SK-N-SH (cell line): Measurements from ENCODE around the gene LYPD5. TPM values are rescaled to one million over a fixed set of nuclear protein-coding genes. Genes with fewer than 3 reads are reported as not detected.

Source experiments
- CTCF ChIA-PET: fragments of 300-600, 350-600 bp; formaldehyde crosslinking; extraction: SDS; loops from one replicate; lab custom pipeline; 2021; lab: Yijun Ruan, JAX
- POLR2A ChIA-PET: fragments of 350-600 bp; sonication (Branson Sonifier 250); formaldehyde crosslinking; extraction: SDS; loops from one replicate; lab custom pipeline; 2020; ENCODE audit warnings: antibody characterized with exemption, inconsistent platforms; lab: Yijun Ruan, JAX
- DNase-seq: peaks from one replicate; pipeline ENCODE4 v3.0.0; 2012
- H2AFZ ChIP-seq: fragments of 200-600 bp; sonication (generic); 2 replicates; pipeline ENCODE4 v1.8.1; 2016; ENCODE audit warnings: antibody characterized with exemption, mild to moderate bottlenecking, low read depth
- H3F3A ChIP-seq: fragments of 200-600 bp; sonication (generic); replicated peaks from 2 replicates; pipeline ENCODE3; 2016; ENCODE audit warnings: antibody characterized with exemption, mild to moderate bottlenecking; ENCODE audit not compliant: insufficient read depth
- H3K27ac ChIP-seq, 2 experiments: fragments of 200-500 bp in 1 of 2; fragments of 200-600 bp in 1 of 2; sonication (Bioruptor generic) in 1 of 2; sonication (generic), shearing (Covaris generic) in 1 of 2; 2 replicates each; pipeline versions ENCODE4 v1.5.1 to v1.6.1; 2014 to 2016; ENCODE audit warnings: low read depth in 2 of 2, inconsistent platforms in 1 of 2, low read length in 1 of 2, mild to moderate bottlenecking in 1 of 2, mixed read lengths in 1 of 2
- H3K27me3 ChIP-seq: fragments of 200-600 bp; sonication (generic), shearing (Covaris generic); 2 replicates; pipeline ENCODE4 v1.6.1; 2016; ENCODE audit warnings: mixed run types; ENCODE audit not compliant: insufficient read depth
- H3K36me3 ChIP-seq, 2 experiments: fragments of 200-500 bp in 1 of 2; fragments of 200-600 bp in 1 of 2; sonication (Bioruptor generic) in 1 of 2; sonication (generic) in 1 of 2; replicated peaks in 1 of 2; 2 replicates each; pipeline versions ENCODE3 to v1.5.1; 2014 to 2016; ENCODE audit warnings: low read length in 1 of 2, mild to moderate bottlenecking in 1 of 2; ENCODE audit not compliant: insufficient read depth in 2 of 2, control insufficient read depth in 1 of 2
- H3K4me1 ChIP-seq, 2 experiments: fragments of 200-500 bp in 1 of 2; fragments of 200-600 bp in 1 of 2; sonication (Bioruptor generic) in 1 of 2; sonication (generic), shearing (Covaris generic) in 1 of 2; 2 replicates each; pipeline versions ENCODE4 v1.5.1 to v1.6.1; 2014 to 2016; ENCODE audit warnings: low read depth in 1 of 2, low read length in 1 of 2, mixed run types in 1 of 2; ENCODE audit not compliant: insufficient read depth in 2 of 2, control insufficient read depth in 1 of 2
- H3K4me2 ChIP-seq: fragments of 200-600 bp; sonication (generic), shearing (Covaris generic); 2 replicates; pipeline ENCODE4 v1.6.1; 2017; ENCODE audit warnings: mixed run types
- H3K4me3 ChIP-seq, 2 experiments: fragments of 200-500 bp in 1 of 2; fragments of 200-600 bp in 1 of 2; sonication (Bioruptor generic) in 1 of 2; sonication (generic), shearing (Covaris generic) in 1 of 2; 2 replicates each; pipeline versions ENCODE4 v1.5.1 to v1.8.1; 2014 to 2016; ENCODE audit warnings: low read depth in 2 of 2, inconsistent platforms in 1 of 2, low read length in 1 of 2, mild to moderate bottlenecking in 1 of 2, mixed read lengths in 1 of 2, moderate library complexity in 1 of 2
- H3K79me2 ChIP-seq: fragments of 200-600 bp; sonication (generic); 2 replicates; pipeline ENCODE4 v1.8.1; 2017; ENCODE audit warnings: mild to moderate bottlenecking; ENCODE audit not compliant: insufficient read depth
- H3K9ac ChIP-seq: fragments of 200-600 bp; sonication (generic); 2 replicates; pipeline ENCODE4 v1.6.1; 2017; ENCODE audit warnings: mixed run types
- H3K9me2 ChIP-seq: fragments of 200-600 bp; sonication (generic); 2 replicates; pipeline ENCODE4 v1.6.1; 2017; ENCODE audit warnings: mixed run types
- H3K9me3 ChIP-seq: fragments of 200-600 bp; sonication (generic); 2 replicates; pipeline ENCODE4 v1.6.1; 2017; ENCODE audit warnings: mixed run types, mild to moderate bottlenecking, moderate library complexity
- H4K20me1 ChIP-seq: fragments of 200-600 bp; sonication (generic); 2 replicates; pipeline ENCODE4 v1.6.1; 2017; ENCODE audit warnings: mild to moderate bottlenecking, mixed run types; ENCODE audit not compliant: insufficient read depth
- CHD2 ChIP-seq: fragments of 150-350 bp; IDR thresholded peaks from 2 replicates; pipeline ENCODE4 v1.6.1; 2018; ENCODE audit warnings: low read length; ENCODE audit not compliant: partially characterized antibody
- EP300 ChIP-seq, 2 experiments: IDR thresholded peaks; 2 replicates each; pipeline versions ENCODE4 v1.4.0 to v1.6.1; 2012; ENCODE audit warnings: borderline replicate concordance in 1 of 2, low read depth in 1 of 2, low read length in 1 of 2
- FOXM1 ChIP-seq: IDR thresholded peaks from 2 replicates; pipeline ENCODE4 v1.4.0; 2012; ENCODE audit warnings: low read depth, mild to moderate bottlenecking
- GABPA ChIP-seq: IDR thresholded peaks from 2 replicates; pipeline ENCODE4 v1.4.0; 2012; ENCODE audit warnings: low read depth, mild to moderate bottlenecking
- JUND ChIP-seq: IDR thresholded peaks from 2 replicates; pipeline ENCODE4 v1.4.0; 2012
- MXI1 ChIP-seq: IDR thresholded peaks from 2 replicates; pipeline ENCODE4 v1.6.1; 2012; ENCODE audit warnings: mild to moderate bottlenecking, low read depth, low read length, improper control_type of control experiment
- SMC3 ChIP-seq: IDR thresholded peaks from 2 replicates; pipeline ENCODE4 v1.6.1; 2012; ENCODE audit warnings: low read depth, low read length, improper control_type of control experiment
- YY1 ChIP-seq: IDR thresholded peaks from 2 replicates; pipeline ENCODE4 v1.4.0; 2012; ENCODE audit warnings: low read depth, mild to moderate bottlenecking
- WGBS: methylation state at CpG from one replicate; pipeline ENCODE4 v1.1.6; 2017; ENCODE audit warnings: low lambda C conversion rate; 5-methylcytosine and 5-hydroxymethylcytosine counted together
- polyA plus RNA-seq, 3 experiments: library from polyadenylated mRNA; depleted of rRNA; stranded (reverse); fragments of >200 nt; gene quantifications; 2 replicates each; pipeline ENCODE4 v1.2.3, GENCODE V29; 2012
- TF ChIP-seq, protein P1 (sequence below): IDR thresholded peaks from 2 replicates; pipeline ENCODE4 v1.4.0; 2012; ENCODE audit warnings: low read depth, borderline replicate concordance
- TF ChIP-seq, protein P2 (sequence below): IDR thresholded peaks from 2 replicates; pipeline ENCODE4 v1.4.0; 2012; ENCODE audit warnings: low read depth
- TF ChIP-seq, protein P3 (sequence below): IDR thresholded peaks from 2 replicates; pipeline ENCODE4; 2012
- TF ChIP-seq, protein P4 (sequence below): IDR thresholded peaks from 2 replicates; pipeline ENCODE4 v1.4.0; 2012; ENCODE audit warnings: low read depth, borderline replicate concordance

LYPD5 gene
- polyA plus RNA-seq, 1 of the 3 experiments (the other 2 are of a cell fraction): 0.13 TPM

DNA sequence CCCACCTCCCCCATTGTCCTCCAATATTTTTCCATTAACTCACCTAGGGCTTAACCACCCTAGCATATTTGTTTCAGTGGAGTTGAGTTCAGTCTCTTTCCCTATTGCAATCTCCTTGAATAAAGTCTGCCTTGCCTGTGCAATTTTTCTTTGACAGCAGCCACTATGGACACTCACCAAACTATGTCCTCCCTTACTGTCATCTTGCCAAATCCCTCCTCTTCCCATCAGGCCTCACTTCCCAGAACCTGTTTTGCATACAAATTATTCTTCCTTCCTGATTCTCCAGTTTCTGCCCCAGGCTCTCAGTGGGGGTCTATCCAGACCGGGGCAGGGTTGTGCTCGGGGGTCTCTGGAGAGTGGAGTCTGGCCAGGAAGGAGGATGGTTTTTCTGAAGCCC, 2.2 kb upstream of the LYPD5 start:
- no peaks in the 10 kb centered on the region for H3K36me3 ChIP-seq
- no peaks in the 10 kb centered on the region for H3K79me2 ChIP-seq
- POLR2A ChIA-PET: no interaction called here
- H3K9me3 ChIP-seq: no peaks in the 10 kb centered on the region
- 3% methylated on average over 2 of the region's 2 CpGs for WGBS
- H4K20me1 ChIP-seq: no peaks in the 10 kb centered on the region
- no peak overlapping the region for H3K4me2 ChIP-seq
- no peak for TF ChIP-seq SMC3
- TF ChIP-seq, all 33 proteins: peak for 0
- no peaks in the 10 kb centered on the region for H3K4me1 ChIP-seq
- no peak overlapping the region for H3K9ac ChIP-seq
- H3K4me3 ChIP-seq: no peak overlapping the region
- no peaks in the 10 kb centered on the region for H3F3A ChIP-seq
- CTCF ChIA-PET: interaction anchor here (2.5 kb wide), 1 partner anchor 38 kb away, joined by 9 read pairs; no protein-coding TSS in a partner anchor
- no peak overlapping the region for H3K27ac ChIP-seq
- no peak for DNase-seq
- H2AFZ ChIP-seq: no peak overlapping the region
- no peaks in the 10 kb centered on the region for H3K9me2 ChIP-seq
- H3K27me3 ChIP-seq: peaks cover 8% of the 10 kb centered on the region; the same call in 1 of the 2 replicates

DNA sequence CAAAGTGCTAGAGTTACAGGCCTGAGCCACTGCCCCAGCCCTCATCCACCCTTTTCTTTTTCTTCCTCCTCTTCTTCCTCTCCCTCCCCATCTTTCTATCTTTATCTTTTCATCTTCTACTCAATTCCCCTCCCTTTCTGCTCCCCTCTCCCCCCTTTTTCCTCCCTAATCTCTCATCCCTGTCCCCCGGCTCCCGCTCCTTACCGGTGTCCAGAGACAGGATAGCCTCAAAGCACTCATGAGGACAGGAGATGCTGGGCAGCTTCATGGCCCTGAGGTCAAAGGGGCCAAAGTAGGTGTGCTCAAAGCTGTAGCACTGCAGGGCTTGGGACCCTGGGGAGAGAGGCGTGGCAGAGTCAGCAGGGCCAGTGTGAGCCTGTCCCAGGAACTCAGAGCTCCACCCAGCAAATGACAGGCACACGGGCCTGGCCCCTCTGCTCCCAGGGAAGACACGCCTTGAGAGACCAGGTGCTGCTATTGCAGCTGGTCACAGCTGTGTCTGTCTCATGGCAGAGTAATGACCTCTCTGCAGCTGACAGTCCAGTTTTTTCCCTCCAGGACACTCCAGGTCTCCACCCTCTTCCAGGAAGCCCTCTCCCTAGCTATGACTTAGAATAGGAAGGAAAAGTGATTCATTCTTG, 2.6 kb downstream of the LYPD5 start:
- ChIA-PET POLR2A (interaction anchor here (0.6 kb wide), 1 partner anchor 213 kb away, joined by 3 read pairs; no protein-coding TSS in a partner anchor), CTCF (interaction anchor here (0.6 to 2.3 kb wide), 6 partner anchors 10 to 54 kb away, joined by 3 to 12 read pairs (median 4); no protein-coding TSS in a partner anchor)
- TF ChIP-seq FOXM1 (no peak), CHD2 (no peak), JUND (no peak), MXI1 (no peak), EP300 (IDR thresholded peaks at IDR 0.05; ENCODE audit: borderline replicate concordance in 1 of 2, low read depth in 1 of 2, low read length in 1 of 2) (no peak), GABPA (no peak), YY1 (no peak)
- TF ChIP-seq, protein P1, sequence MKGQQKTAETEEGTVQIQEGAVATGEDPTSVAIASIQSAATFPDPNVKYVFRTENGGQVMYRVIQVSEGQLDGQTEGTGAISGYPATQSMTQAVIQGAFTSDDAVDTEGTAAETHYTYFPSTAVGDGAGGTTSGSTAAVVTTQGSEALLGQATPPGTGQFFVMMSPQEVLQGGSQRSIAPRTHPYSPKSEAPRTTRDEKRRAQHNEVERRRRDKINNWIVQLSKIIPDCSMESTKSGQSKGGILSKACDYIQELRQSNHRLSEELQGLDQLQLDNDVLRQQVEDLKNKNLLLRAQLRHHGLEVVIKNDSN: no peak
- TF ChIP-seq, protein P2, sequence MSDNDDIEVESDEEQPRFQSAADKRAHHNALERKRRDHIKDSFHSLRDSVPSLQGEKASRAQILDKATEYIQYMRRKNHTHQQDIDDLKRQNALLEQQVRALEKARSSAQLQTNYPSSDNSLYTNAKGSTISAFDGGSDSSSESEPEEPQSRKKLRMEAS: no peak
- TF ChIP-seq, protein P3, sequence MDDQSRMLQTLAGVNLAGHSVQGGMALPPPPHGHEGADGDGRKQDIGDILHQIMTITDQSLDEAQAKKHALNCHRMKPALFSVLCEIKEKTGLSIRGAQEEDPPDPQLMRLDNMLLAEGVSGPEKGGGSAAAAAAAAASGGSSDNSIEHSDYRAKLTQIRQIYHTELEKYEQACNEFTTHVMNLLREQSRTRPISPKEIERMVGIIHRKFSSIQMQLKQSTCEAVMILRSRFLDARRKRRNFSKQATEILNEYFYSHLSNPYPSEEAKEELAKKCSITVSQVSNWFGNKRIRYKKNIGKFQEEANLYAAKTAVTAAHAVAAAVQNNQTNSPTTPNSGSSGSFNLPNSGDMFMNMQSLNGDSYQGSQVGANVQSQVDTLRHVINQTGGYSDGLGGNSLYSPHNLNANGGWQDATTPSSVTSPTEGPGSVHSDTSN: no peak
- TF ChIP-seq, protein P4, sequence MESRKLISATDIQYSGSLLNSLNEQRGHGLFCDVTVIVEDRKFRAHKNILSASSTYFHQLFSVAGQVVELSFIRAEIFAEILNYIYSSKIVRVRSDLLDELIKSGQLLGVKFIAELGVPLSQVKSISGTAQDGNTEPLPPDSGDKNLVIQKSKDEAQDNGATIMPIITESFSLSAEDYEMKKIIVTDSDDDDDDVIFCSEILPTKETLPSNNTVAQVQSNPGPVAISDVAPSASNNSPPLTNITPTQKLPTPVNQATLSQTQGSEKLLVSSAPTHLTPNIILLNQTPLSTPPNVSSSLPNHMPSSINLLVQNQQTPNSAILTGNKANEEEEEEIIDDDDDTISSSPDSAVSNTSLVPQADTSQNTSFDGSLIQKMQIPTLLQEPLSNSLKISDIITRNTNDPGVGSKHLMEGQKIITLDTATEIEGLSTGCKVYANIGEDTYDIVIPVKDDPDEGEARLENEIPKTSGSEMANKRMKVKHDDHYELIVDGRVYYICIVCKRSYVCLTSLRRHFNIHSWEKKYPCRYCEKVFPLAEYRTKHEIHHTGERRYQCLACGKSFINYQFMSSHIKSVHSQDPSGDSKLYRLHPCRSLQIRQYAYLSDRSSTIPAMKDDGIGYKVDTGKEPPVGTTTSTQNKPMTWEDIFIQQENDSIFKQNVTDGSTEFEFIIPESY: no peak
- peaks cover 18% of the 10 kb centered on the region; the same call in 1 of the 2 replicates for H3K27me3 ChIP-seq
- no peak overlapping the region for H3K4me2 ChIP-seq
- no peaks in the 10 kb centered on the region for H3K9me2 ChIP-seq
- no peaks in the 10 kb centered on the region for H3K36me3 ChIP-seq
- no peak overlapping the region for H3K27ac ChIP-seq
- H3K4me1 ChIP-seq: peaks cover 0 to 7% of the 10 kb centered on the region in 2 experiments; a peak in 1 of 4 replicates
- H3K9me3 ChIP-seq: no peaks in the 10 kb centered on the region
- no peaks in the 10 kb centered on the region for H3K79me2 ChIP-seq
- no peak overlapping the region for H3K9ac ChIP-seq
- no peak overlapping the region for H3K4me3 ChIP-seq
- H4K20me1 ChIP-seq: no peaks in the 10 kb centered on the region
- DNase-seq: no peak
- no peaks in the 10 kb centered on the region for H3F3A ChIP-seq
- 95% methylated on average over 6 of the region's 6 CpGs for WGBS
- no peak overlapping the region for H2AFZ ChIP-seq
